HG03575 (cell line): ENCODE measurements around the gene WNT6.

Experiments
- ATAC-seq: cut with Tn5 transposase; IDR thresholded peaks from one replicate; pipeline ENCODE4 v1.9.1; 2021; ENCODE audit not compliant: unreplicated experiment, insufficient number of reproducible peaks, low FRiP score; ENCODE audit errors: extremely low read depth

WNT6 gene

GRCh38 chr2:218872645-218873358 is 13.2 kb downstream of the WNT6 start:
- ATAC-seq: no peak

GRCh38 chr2:218873359-218874194 is 14.0 kb downstream of the WNT6 start:
- ATAC-seq: no peak

- ATAC-seq: no peak
These were observed 16.2 kb downstream of the WNT6 start for GRCh38 chr2:218875692-218876246.

GRCh38 chr2:218876562-218877219 is 17.1 kb downstream of the WNT6 start:
- ATAC-seq: no peak

GRCh38 chr2:218877331-218877730 is 17.7 kb downstream of the WNT6 start:
- ATAC-seq: no peak

GRCh38 chr2:218877891-218878290 is 18.3 kb downstream of the WNT6 start:
- ATAC-seq: no peak

GRCh38 chr2:218878486-218878885 is 18.9 kb downstream of the WNT6 start:
- ATAC-seq: no peak

GRCh38 chr2:218878926-218879761 is 19.5 kb downstream of the WNT6 start:
- ATAC-seq: no peak

- ATAC-seq: no peak
These were observed 20.1 kb downstream of the WNT6 start for GRCh38 chr2:218879776-218880101.

GRCh38 chr2:218880102-218880858 is 20.7 kb downstream of the WNT6 start, which contains the start of gene WNT10A:
Gene WNT10A, plus strand, starts transcription at chr2:218880852. Its CDS starts 144 bp downstream, at chr2:218880996.
- no peak for ATAC-seq

GRCh38 chr2:218880859-218881594 is 21.4 kb downstream of the WNT6 start:
- ATAC-seq: no peak

GRCh38 chr2:218881744-218882460 is 22.3 kb downstream of the WNT6 start:
- ATAC-seq: no peak

GRCh38 chr2:218882461-218882816 is 22.8 kb downstream of the WNT6 start:
- ATAC-seq: no peak

- no peak for ATAC-seq
These were observed 23.3 kb downstream of the WNT6 start for GRCh38 chr2:218882866-218883366.

GRCh38 chr2:218883491-218884490 is 24.2 kb downstream of the WNT6 start:
- ATAC-seq: no peak

GRCh38 chr2:218884519-218884918 is 24.9 kb downstream of the WNT6 start:
- ATAC-seq: no peak
